Liver (tissue), 9 donors: ENCODE measurements around the gene FAM210A. TPM values are rescaled to one million over a fixed set of nuclear protein-coding genes. Genes with fewer than 3 reads are reported as not detected.

Source experiments
- DNase-seq: peaks from one replicate; pipeline ENCODE4 v3.0.0-alpha.2; 2017; ENCODE audit warnings: low spot score
- H3K27ac ChIP-seq, 2 donors: one replicate each; pipeline ENCODE4 v1.7.0; 2013; ENCODE audit warnings: inconsistent platforms in 2 of 2, low read length in 2 of 2, control low read depth in 1 of 2, low read depth in 1 of 2, mild to moderate bottlenecking in 1 of 2
- H3K27me3 ChIP-seq, 4 donors: one replicate each; pipeline versions ENCODE4 v1.6.1 to v1.7.0; 2013; ENCODE audit warnings: low read length in 3 of 4, inconsistent platforms in 1 of 4, mild to moderate bottlenecking in 1 of 4, moderate library complexity in 1 of 4; ENCODE audit not compliant: control insufficient read depth in 4 of 4, insufficient read depth in 4 of 4
- H3K36me3 ChIP-seq, 4 donors: one replicate each; pipeline versions ENCODE4 v1.6.1 to v1.7.0; 2013; ENCODE audit warnings: low read length in 3 of 4, mild to moderate bottlenecking in 3 of 4, low read depth in 1 of 4, moderate library complexity in 1 of 4; ENCODE audit not compliant: control insufficient read depth in 4 of 4, insufficient read depth in 3 of 4
- H3K4me1 ChIP-seq, 4 donors: one replicate each; pipeline versions ENCODE4 v1.6.1 to v1.7.0; 2013; ENCODE audit warnings: low read length in 3 of 4, mild to moderate bottlenecking in 3 of 4, moderate library complexity in 1 of 4; ENCODE audit not compliant: control insufficient read depth in 4 of 4, insufficient read depth in 4 of 4
- H3K4me3 ChIP-seq, 3 donors: one replicate each; pipeline versions ENCODE4 v1.6.1 to v1.7.0; 2013; ENCODE audit warnings: low read length in 3 of 3, control low read depth in 1 of 3, low read depth in 1 of 3, mild to moderate bottlenecking in 1 of 3
- H3K9ac ChIP-seq, 2 donors: one replicate each; pipeline ENCODE4 v1.7.0; 2013; ENCODE audit warnings: low read length in 2 of 2, mild to moderate bottlenecking in 2 of 2, moderate library complexity in 2 of 2, control low read depth in 1 of 2, low read depth in 1 of 2
- H3K9me3 ChIP-seq, 4 donors: one replicate each; pipeline versions ENCODE4 v1.6.1 to v1.7.0; 2013; ENCODE audit warnings: low read length in 3 of 4; ENCODE audit not compliant: control insufficient read depth in 4 of 4
- ATF3 ChIP-seq: IDR thresholded peaks from 2 replicates; pipeline ENCODE4 v1.6.1; 2016; ENCODE audit warnings: antibody characterized with exemption
- CTCF ChIP-seq: fragments of 150-350 bp; IDR thresholded peaks from 2 replicates; pipeline ENCODE4 v1.5.1; 2017; ENCODE audit warnings: improper control_type of control experiment, low read depth, low read length; ENCODE audit not compliant: missing input control
- EGR1 ChIP-seq, 2 donors: IDR thresholded peaks; 2 replicates each; pipeline ENCODE4 v1.6.1; 2016 to 2018; ENCODE audit warnings: antibody characterized with exemption in 2 of 2, low read depth in 2 of 2
- FOXA1 ChIP-seq: IDR thresholded peaks from 2 replicates; pipeline ENCODE4 v1.6.1; 2016; ENCODE audit warnings: antibody characterized with exemption
- FOXA2 ChIP-seq: IDR thresholded peaks from 2 replicates; pipeline ENCODE4 v1.6.1; 2016; ENCODE audit warnings: antibody characterized with exemption
- GABPA ChIP-seq, 2 donors: IDR thresholded peaks in 1 of 2; conservative IDR thresholded peaks in 1 of 2; 2 replicates each; pipeline ENCODE4 v1.6.1; 2016; ENCODE audit warnings: antibody characterized with exemption in 2 of 2, mild to moderate bottlenecking in 1 of 2, moderate library complexity in 1 of 2
- HNF4A ChIP-seq, 2 donors: conservative IDR thresholded peaks; 2 replicates each; pipeline ENCODE4 v1.6.1; 2016; ENCODE audit warnings: antibody characterized with exemption in 2 of 2, mild to moderate bottlenecking in 2 of 2
- JUND ChIP-seq, 2 donors: IDR thresholded peaks; 2 replicates each; pipeline ENCODE4 v1.6.1; 2016; ENCODE audit warnings: antibody characterized with exemption in 2 of 2
- MAX ChIP-seq: IDR thresholded peaks from 2 replicates; pipeline ENCODE4 v1.6.1; 2016; ENCODE audit warnings: antibody characterized with exemption
- RAD21 ChIP-seq, 2 donors: IDR thresholded peaks; 2 replicates each; pipeline ENCODE4 v1.6.1; 2016; ENCODE audit warnings: antibody characterized with exemption in 2 of 2, mild to moderate bottlenecking in 2 of 2
- REST ChIP-seq: IDR thresholded peaks from 2 replicates; pipeline ENCODE4 v1.6.1; 2016; ENCODE audit warnings: antibody characterized with exemption, mild to moderate bottlenecking
- RXRA ChIP-seq, 2 donors: IDR thresholded peaks; 2 replicates each; pipeline ENCODE4 v1.6.1; 2017 to 2018; ENCODE audit warnings: antibody characterized with exemption in 2 of 2, mild to moderate bottlenecking in 1 of 2
- SP1 ChIP-seq: IDR thresholded peaks from 2 replicates; pipeline ENCODE4 v1.6.1; 2018; ENCODE audit warnings: antibody characterized with exemption, mild to moderate bottlenecking
- TAF1 ChIP-seq: conservative IDR thresholded peaks from 2 replicates; pipeline ENCODE4 v1.6.1; 2016; ENCODE audit warnings: antibody characterized with exemption, mild to moderate bottlenecking
- YY1 ChIP-seq: IDR thresholded peaks from 2 replicates; pipeline ENCODE4 v1.6.1; 2016; ENCODE audit warnings: antibody characterized with exemption, mild to moderate bottlenecking
- ZBTB33 ChIP-seq: IDR thresholded peaks from 2 replicates; pipeline ENCODE4 v1.6.1; 2016; ENCODE audit warnings: antibody characterized with exemption
- WGBS: extraction: QIAGEN DNeasy Blood & Tissue Kit; methylation state at CpG from one replicate; pipeline ENCODE4 v1.1.7; 2013; 5-methylcytosine and 5-hydroxymethylcytosine counted together
- polyA plus RNA-seq, 2 donors: library from polyadenylated mRNA; stranded (reverse) in 1 of 2; unstranded in 1 of 2; fragments of 200-250 nt in 1 of 2; fragments of >200 nt in 1 of 2; fragmentation: Nextera tagmentation in 1 of 2; extraction: Ambion mirVana in 1 of 2; gene quantifications; one replicate each; pipeline versions ENCODE4 v1.2.1 to v1.2.3, GENCODE V29; 2013 to 2015
- total RNA-seq, 2 donors: library from RNA; depleted of rRNA; stranded (reverse); fragments of >200 nt; gene quantifications; one replicate each; pipeline ENCODE4 v1.2.3, GENCODE V29; 2014
- donor health status: healthy.
- donor health status: healthy.
- donor health status: healthy.
- donor health status: healthy.
- donor health status: healthy.

Gene FAM210A
- total and polyA plus RNA-seq, 4 donors = 10.5 to 18.3 (median 12.5) TPM

GRCh38 chr18:13713455-13714055 is 12.8 kb downstream of the FAM210A start:
- no peak overlapping the region for H3K4me3 ChIP-seq
- H3K27me3 ChIP-seq = no peaks in the 10 kb centered on the region
- no peak for DNase-seq
- WGBS = 60% methylated on average over 8 of the region's 8 CpGs
- H3K36me3 ChIP-seq = no peaks in the 10 kb centered on the region
- H3K9ac ChIP-seq = no peak overlapping the region
- H3K4me1 ChIP-seq = peaks cover 0 to 24% (median 12%) of the 10 kb centered on the region in 4 donors
- H3K9me3 ChIP-seq = no peaks in the 10 kb centered on the region
- no peak for TF ChIP-seq MAX
- H3K27ac ChIP-seq = no peak overlapping the region

- WGBS = 57% methylated on average over 8 of the region's 8 CpGs
- no peak for DNase-seq
- no peak for TF ChIP-seq ZBTB33
- TF ChIP-seq SP1 = no peak
- no peak for TF ChIP-seq FOXA2
- TF ChIP-seq HNF4A (conservative IDR thresholded peaks at IDR 0.05) = peak; percentile 30 to 35
Measured at GRCh38 chr18:13712400-13713131, 13.8 kb downstream of the FAM210A start.

GRCh38 chr18:13710414-13710831 is 15.9 kb downstream of the FAM210A start:
- no peak for DNase-seq
- 95% methylated on average over 6 of the region's 6 CpGs for WGBS
- TF ChIP-seq CTCF (no peak), MAX (no peak), JUND (IDR thresholded peaks at IDR 0.05) (no peak), RXRA (IDR thresholded peaks at IDR 0.05) (no peak), RAD21 (IDR thresholded peaks at IDR 0.05) (no peak), TAF1 (no peak), ZBTB33 (no peak), SP1 (no peak), ATF3 (no peak), GABPA (IDR thresholded peaks at IDR 0.05 in 1 of 2, conservative IDR thresholded peaks at IDR 0.05 in 1 of 2) (no peak), YY1 (no peak), REST (no peak), HNF4A (conservative IDR thresholded peaks at IDR 0.05) (no peak), EGR1 (IDR thresholded peaks at IDR 0.05; ENCODE audit: low read depth in 2 of 2) (no peak), FOXA1 (no peak)

More at GRCh38 chr18:13712400-13713131, 13.8 kb downstream of the FAM210A start:
- no peak overlapping the region for H3K27ac ChIP-seq
- H3K9me3 ChIP-seq = no peaks in the 10 kb centered on the region
- H3K4me3 ChIP-seq = no peak overlapping the region
- H3K27me3 ChIP-seq = no peaks in the 10 kb centered on the region
- no peaks in the 10 kb centered on the region for H3K36me3 ChIP-seq
- H3K9ac ChIP-seq = no peak overlapping the region
- H3K4me1 ChIP-seq = peaks cover 0 to 24% (median 11%) of the 10 kb centered on the region in 4 donors

More at GRCh38 chr18:13710414-13710831, 15.9 kb downstream of the FAM210A start:
- no peaks in the 10 kb centered on the region for H3K36me3 ChIP-seq
- H3K27me3 ChIP-seq = no peaks in the 10 kb centered on the region
- H3K27ac ChIP-seq = no peak overlapping the region
- H3K4me3 ChIP-seq = no peak overlapping the region
- H3K9me3 ChIP-seq = no peaks in the 10 kb centered on the region
- H3K4me1 ChIP-seq = peaks cover 0 to 18% (median 11%) of the 10 kb centered on the region in 4 donors
- no peak overlapping the region for H3K9ac ChIP-seq
